HG02938 (cell line): ENCODE data around the gene IRF2BP2.
"Not testable (repeated sequence)": the region's sequence is repeated elsewhere in the genome, so short reads cannot be mapped to it uniquely, and the experiment has no call there.

Experiments used
- ATAC-seq: cut with Tn5 transposase; IDR thresholded peaks from one replicate; pipeline ENCODE4 v1.9.1; 2021; ENCODE audit warnings: mild to moderate bottlenecking, moderate library complexity; ENCODE audit not compliant: unreplicated experiment

IRF2BP2 gene

GRCh38 chr1:234602334-234603220 lies 7.4 kb downstream of the IRF2BP2 start:
- no peak for ATAC-seq

DNA sequence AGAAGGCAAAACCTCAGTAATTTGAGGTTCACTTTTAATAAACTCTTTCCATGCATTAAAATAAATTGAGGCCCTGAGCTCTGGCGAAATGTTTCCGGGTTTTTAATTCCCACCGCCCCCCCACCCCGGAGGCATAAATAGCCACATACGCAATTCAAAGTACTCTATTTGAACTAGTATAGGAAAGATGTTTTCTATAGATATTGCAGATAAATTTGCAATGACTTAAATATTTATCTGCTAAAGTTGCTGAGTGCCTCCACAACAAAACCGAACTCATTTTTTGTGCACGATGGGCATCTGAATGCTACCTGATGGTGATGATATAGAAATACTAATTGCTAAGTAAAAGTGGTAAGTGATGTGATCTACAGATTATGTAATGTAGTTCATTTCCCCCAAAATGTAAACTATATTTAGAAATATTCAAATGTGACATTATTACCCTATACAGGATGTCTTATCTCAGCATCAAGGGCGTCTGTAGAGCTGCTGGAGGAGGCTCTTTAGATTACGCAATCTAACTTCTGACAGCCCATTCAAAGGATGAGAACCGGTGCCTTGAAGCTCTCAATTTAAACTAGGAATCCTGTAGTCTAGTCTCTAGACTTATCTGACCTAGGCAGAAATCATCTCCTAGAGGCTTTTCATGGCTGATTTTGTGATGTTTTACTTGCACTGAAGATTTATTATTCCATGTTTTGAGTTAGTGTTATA lies 8.5 kb downstream of the IRF2BP2 start:
- ATAC-seq = no peak

DNA sequence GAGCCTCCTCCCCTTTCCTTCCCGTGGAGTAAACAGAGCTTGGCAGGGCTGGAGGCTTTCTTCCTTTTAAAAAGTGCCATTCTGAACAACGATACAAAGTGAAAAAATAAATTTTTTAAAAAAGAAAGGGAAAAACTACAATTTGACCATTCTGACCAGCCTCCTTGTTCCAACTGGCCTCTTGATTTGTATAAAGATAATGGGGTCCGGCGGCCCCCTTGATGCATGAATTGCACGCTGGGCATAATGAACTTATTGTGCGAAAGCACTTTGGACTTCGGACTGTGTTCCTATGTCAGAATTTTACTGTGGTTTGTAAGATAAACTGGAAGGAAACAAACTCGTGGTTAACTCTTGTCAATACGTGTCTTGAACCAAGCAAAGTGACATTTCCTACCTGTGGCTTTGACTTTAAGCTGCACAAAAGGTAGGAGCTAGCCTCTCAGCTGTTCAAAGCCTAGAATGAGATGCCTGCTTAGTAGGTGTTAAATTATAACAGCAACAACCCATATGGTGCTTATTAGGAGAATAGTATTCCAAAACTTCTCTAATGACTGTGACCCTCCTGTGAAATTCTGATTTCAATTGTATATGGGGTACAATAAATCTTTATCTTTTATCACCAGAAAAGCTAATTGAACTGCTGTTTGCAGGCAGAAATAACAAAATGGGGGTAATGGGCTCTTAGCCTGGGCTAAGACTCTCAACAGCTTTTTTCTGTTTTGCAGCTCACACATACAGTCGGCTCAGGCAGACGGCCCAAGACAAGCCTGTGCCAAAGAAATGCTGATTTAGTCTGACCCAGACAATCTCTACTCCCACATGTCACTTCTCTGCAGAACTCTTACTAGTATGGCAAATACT lies 9.3 kb downstream of the IRF2BP2 start:
- peak; percentile 12 for ATAC-seq

- peak; percentile 58 for ATAC-seq
These were observed 10.2 kb downstream of the IRF2BP2 start for GRCh38 chr1:234599617-234600417.

DNA sequence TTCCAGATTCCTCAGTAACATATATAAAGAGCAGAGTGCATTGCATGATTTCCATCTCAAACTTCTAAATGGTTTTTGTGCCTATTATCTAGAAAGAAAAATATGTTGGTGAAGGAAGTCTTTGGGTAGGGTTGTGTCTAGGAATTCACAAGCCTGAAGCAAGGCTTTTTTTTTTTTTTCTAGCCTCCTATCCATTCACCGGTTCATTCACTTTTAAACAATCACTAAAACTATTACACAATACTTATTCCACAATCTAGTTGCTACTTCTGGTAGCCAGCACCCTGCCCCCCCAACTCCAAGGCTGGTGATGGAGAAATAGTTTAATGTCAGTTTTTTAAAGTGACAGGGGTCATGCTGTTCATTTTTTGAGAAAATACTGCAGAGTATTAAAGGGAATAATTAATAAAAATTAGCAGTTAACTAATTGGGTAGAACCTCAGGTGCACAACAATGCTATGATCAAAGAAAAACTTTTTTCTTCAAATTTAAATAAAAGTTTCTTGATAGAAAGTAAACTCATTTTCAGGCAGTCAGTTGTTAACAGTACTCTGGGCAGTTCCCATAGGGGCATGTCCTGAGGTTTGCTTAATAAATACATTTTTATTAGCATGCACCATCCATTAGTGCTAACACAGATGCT lies 10.9 kb downstream of the IRF2BP2 start:
- no peak for ATAC-seq

GRCh38 chr1:234597894-234598293 lies 12.1 kb downstream of the IRF2BP2 start:
- ATAC-seq = no peak

DNA sequence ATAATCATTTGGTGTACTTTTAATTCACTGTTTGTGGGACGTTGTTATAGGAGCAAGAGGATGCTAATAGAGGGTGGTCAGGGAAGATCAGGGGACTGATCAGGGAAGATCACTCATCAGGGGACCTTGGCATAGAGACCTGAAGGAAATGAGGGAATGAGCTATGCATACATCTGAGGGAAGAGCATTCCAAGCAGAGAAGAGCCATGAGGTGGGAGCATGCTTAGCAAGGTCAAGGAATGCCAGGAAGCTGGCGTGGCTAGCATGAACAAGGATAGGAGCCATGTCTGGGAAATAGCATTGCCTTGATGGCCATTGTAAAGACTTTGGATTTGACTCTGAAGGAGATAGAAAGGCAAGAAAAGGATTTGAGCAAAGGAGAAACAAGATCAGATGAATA lies 14.1 kb downstream of the IRF2BP2 start:
- no peak for ATAC-seq

- ATAC-seq = not testable (repeated sequence)
These were observed 15.4 kb downstream of the IRF2BP2 start for GRCh38 chr1:234594575-234594974.

GRCh38 chr1:234593771-234594504 lies 16.0 kb downstream of the IRF2BP2 start:
- ATAC-seq = no peak

- no peak for ATAC-seq
These were observed 16.9 kb downstream of the IRF2BP2 start for GRCh38 chr1:234593109-234593508.

DNA sequence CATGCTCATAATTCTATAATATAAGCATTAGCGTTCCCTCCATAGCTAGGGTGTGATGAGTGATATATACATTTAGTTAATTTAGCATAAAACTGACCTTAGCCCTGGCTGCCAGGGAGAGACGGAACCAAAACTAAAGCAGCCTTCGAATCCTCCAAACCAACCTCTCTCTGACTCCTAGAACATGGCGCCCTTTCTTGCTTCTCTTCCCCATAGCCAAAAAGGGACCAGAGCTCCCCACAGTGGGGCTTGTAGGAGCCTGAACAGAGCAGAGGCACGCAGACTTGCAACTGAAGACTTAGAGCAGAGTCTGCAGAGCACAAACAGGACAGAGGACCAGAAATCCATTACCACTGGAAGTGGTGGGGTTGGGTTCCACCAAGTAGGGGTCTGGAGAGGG lies 17.7 kb downstream of the IRF2BP2 start:
- no peak for ATAC-seq

GRCh38 chr1:234591131-234591530 lies 18.8 kb downstream of the IRF2BP2 start:
- ATAC-seq = no peak

GRCh38 chr1:234589854-234590620 lies 19.9 kb downstream of the IRF2BP2 start:
- no peak for ATAC-seq

GRCh38 chr1:234589064-234589800 lies 20.7 kb downstream of the IRF2BP2 start:
- ATAC-seq = no peak

GRCh38 chr1:234588386-234588785 lies 21.6 kb downstream of the IRF2BP2 start:
- ATAC-seq = no peak

GRCh38 chr1:234586892-234587485 lies 23.0 kb downstream of the IRF2BP2 start:
- ATAC-seq = no peak

- ATAC-seq = no peak
These were observed 23.7 kb downstream of the IRF2BP2 start for GRCh38 chr1:234586304-234586703.
